ENCODE measurements around the gene PLCH2. TPM values are rescaled to one million over a fixed set of nuclear protein-coding genes. Genes with fewer than 3 reads are reported as not detected.

PLCH2 gene
- total and polyA plus RNA-seq, 10 of the 15 experiments (the other 5 are each of a cell fraction or from before 2014, with no cell fraction given) = 0.03 to 0.73 (median 0.24) TPM; not detected in 3

DNA sequence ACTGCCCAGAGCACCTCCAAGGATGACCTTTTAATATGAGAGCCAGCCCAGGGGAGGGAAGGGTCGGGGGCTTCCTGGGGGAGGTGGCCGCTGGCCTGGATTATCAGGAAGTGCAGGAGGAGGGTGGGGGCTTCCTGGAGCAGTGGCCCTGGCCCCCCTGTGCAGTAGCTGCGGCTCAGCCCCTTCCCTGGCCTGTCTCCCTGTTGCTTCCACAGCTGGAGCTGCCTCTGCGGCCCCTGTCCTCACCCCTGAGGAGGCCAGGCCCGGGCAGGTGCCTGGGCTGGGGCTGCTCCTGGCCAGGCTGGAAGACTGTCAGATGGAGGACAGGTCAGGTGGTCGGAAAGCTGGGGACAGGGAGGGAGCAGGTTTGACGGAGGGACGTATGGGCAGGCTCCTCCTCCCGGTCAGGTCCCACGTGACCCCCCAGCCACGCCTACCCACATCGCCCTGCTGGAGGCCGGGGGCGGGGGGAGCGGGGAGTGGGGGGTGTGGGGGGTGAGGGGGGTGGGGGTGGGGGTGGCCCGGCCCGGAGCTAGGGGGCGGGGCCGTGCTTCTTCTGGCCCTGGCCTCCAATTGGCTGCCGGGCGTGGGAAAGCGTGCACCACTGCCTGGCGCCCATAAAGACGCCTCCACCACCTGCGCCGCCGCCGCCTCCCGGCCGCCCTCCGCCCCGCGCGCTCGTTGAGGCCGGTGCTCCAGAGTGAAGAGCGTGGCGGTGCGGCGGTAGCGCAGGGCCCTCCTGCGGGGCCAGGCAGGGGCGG lies 69.8 kb downstream of the PLCH2 start:
- ATAC-seq (peak; percentile 61), DNase-seq (ENCODE audit: low read depth, low spot score) (peak; percentile 80), FAIRE-seq (peak; percentile 38)
- no peak overlapping the region; the same call in 1 of the 2 replicates for H2AFZ ChIP-seq (ENCODE audit: control insufficient read depth, low read depth, low read length)
- H3K9me3 ChIP-seq (replicated peaks; ENCODE audit: control insufficient read depth, insufficient read depth, low read length) = no peaks in the 10 kb centered on the region
- H4K20me1 ChIP-seq (ENCODE audit: control insufficient read depth, insufficient read depth) = no peaks in the 10 kb centered on the region
- SMC1A ChIA-PET (ENCODE audit: uncharacterized antibody, unreplicated experiment) = interaction anchor here (0.8 to 2.7 kb wide), 6 partner anchors 20 to 133 kb away, joined by 3 to 15 read pairs (median 3); partner anchors contain the start of genes PANK4 and PEX10
- POLR2A ChIA-PET = interaction anchor here (0.6 to 4.9 kb wide), 9 partner anchors 10 to 133 kb away, joined by 3 to 62 read pairs (median 5); partner anchors contain the start of genes PANK4, PEX10, PRXL2B and TNFRSF14
- intact Hi-C loops (cut with micrococcal nuclease; ENCODE audit: unreplicated experiment) (loop anchor here (10.0 kb wide), 1 partner anchor 241 kb away; no protein-coding TSS in a partner anchor), in situ Hi-C loops (cut with MboI) (loop anchor here (5.0 kb wide), 2 partner anchors 36 to 134 kb away; partner anchors contain the start of gene PEX10)
- peak overlapping the region; percentile 99 for H3K4me2 ChIP-seq (ENCODE audit: control insufficient read depth, insufficient read depth)
- H3K79me2 ChIP-seq (ENCODE audit: control insufficient read depth, insufficient read depth, low read length) = peaks cover 5% of the 10 kb centered on the region; the same call in 1 of the 2 replicates
- RAD21 ChIA-PET (ENCODE audit: unreplicated experiment) = interaction anchor here (0.9 to 7.1 kb wide), 8 partner anchors 10 to 152 kb away, joined by 3 to 86 read pairs (median 28); partner anchors contain the start of genes PANK4, PRXL2B and TNFRSF14
- peak overlapping the region; percentile 96 for H3K27ac ChIP-seq (ENCODE audit: control insufficient read depth, insufficient read depth)
- CTCF ChIA-PET = interaction anchor here (0.9 to 4.9 kb wide), 4 partner anchors 15 to 130 kb away, joined by 3 to 37 read pairs (median 18); no protein-coding TSS in a partner anchor
- 2% methylated on average over 36 of the region's 43 CpGs for WGBS (ENCODE audit: insufficient coverage, insufficient replicate concordance, low lambda C conversion rate, missing lambda C conversion rate)
- BruUV-seq (replicated peaks) = no TSS peak
- peaks cover 32% of the 10 kb centered on the region for H3K4me1 ChIP-seq (ENCODE audit: control insufficient read depth, insufficient read depth, low read length)
- no peaks in the 10 kb centered on the region for H3K27me3 ChIP-seq (replicated peaks in 1 of 2; ENCODE audit: control insufficient read depth in 2 of 2, insufficient read depth in 2 of 2, low read length in 1 of 2)
- H3K4me3 ChIP-seq = peak overlapping the region; percentile 82; the same call in 1 of the 2 replicates
- peak overlapping the region; percentile 85; the same call in 1 of the 2 replicates for H3K9ac ChIP-seq (ENCODE audit: control insufficient read depth, insufficient read depth, low read length)
- no peaks in the 10 kb centered on the region for H3K36me3 ChIP-seq (ENCODE audit: control insufficient read depth in 2 of 2, insufficient read depth in 2 of 2, low read length in 1 of 2)
- TF ChIP-seq LARP7 (IDR thresholded peaks at IDR 0.05) = no peak
- TF ChIP-seq, protein P1, sequence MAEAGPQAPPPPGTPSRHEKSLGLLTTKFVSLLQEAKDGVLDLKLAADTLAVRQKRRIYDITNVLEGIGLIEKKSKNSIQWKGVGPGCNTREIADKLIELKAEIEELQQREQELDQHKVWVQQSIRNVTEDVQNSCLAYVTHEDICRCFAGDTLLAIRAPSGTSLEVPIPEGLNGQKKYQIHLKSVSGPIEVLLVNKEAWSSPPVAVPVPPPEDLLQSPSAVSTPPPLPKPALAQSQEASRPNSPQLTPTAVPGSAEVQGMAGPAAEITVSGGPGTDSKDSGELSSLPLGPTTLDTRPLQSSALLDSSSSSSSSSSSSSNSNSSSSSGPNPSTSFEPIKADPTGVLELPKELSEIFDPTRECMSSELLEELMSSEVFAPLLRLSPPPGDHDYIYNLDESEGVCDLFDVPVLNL (IDR thresholded peaks at IDR 0.05; ENCODE audit: low read depth, low read length) = no peak
- no peak for TF ChIP-seq MEF2B (IDR thresholded peaks at IDR 0.05; ENCODE audit: partially characterized antibody, poor library complexity, severe bottlenecking)
- TF ChIP-seq TAF1 (IDR thresholded peaks at IDR 0.05; ENCODE audit: borderline replicate concordance, low read depth, low read length) = peak; percentile 68
- TF ChIP-seq, protein P2, sequence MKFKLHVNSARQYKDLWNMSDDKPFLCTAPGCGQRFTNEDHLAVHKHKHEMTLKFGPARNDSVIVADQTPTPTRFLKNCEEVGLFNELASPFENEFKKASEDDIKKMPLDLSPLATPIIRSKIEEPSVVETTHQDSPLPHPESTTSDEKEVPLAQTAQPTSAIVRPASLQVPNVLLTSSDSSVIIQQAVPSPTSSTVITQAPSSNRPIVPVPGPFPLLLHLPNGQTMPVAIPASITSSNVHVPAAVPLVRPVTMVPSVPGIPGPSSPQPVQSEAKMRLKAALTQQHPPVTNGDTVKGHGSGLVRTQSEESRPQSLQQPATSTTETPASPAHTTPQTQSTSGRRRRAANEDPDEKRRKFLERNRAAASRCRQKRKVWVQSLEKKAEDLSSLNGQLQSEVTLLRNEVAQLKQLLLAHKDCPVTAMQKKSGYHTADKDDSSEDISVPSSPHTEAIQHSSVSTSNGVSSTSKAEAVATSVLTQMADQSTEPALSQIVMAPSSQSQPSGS (IDR thresholded peaks at IDR 0.05; ENCODE audit: low read length) = no peak
- no peak for TF ChIP-seq RFX5 (IDR thresholded peaks at IDR 0.05; ENCODE audit: low read depth, low read length)
- TF ChIP-seq ETV6 (conservative IDR thresholded peaks at IDR 0.05 in 1 of 2, IDR thresholded peaks at IDR 0.05 in 1 of 2; ENCODE audit: borderline replicate concordance in 1 of 2, low read depth in 1 of 2) = no peak
- 0 out of 2 replicates have a peak, but pooled peaks have one; percentile 80 for TF ChIP-seq DPF2 (IDR thresholded peaks at IDR 0.05)
- peak; percentile 89 for TF ChIP-seq POU2F2 (IDR thresholded peaks at IDR 0.05; ENCODE audit: borderline replicate concordance, low read depth, low read length)
- TF ChIP-seq, protein P3, sequence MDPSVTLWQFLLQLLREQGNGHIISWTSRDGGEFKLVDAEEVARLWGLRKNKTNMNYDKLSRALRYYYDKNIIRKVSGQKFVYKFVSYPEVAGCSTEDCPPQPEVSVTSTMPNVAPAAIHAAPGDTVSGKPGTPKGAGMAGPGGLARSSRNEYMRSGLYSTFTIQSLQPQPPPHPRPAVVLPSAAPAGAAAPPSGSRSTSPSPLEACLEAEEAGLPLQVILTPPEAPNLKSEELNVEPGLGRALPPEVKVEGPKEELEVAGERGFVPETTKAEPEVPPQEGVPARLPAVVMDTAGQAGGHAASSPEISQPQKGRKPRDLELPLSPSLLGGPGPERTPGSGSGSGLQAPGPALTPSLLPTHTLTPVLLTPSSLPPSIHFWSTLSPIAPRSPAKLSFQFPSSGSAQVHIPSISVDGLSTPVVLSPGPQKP (IDR thresholded peaks at IDR 0.05; ENCODE audit: low read depth, low read length) = no peak
- TF ChIP-seq ESRRA (IDR thresholded peaks at IDR 0.05; ENCODE audit: low read length) = no peak
- TF ChIP-seq, protein P4, sequence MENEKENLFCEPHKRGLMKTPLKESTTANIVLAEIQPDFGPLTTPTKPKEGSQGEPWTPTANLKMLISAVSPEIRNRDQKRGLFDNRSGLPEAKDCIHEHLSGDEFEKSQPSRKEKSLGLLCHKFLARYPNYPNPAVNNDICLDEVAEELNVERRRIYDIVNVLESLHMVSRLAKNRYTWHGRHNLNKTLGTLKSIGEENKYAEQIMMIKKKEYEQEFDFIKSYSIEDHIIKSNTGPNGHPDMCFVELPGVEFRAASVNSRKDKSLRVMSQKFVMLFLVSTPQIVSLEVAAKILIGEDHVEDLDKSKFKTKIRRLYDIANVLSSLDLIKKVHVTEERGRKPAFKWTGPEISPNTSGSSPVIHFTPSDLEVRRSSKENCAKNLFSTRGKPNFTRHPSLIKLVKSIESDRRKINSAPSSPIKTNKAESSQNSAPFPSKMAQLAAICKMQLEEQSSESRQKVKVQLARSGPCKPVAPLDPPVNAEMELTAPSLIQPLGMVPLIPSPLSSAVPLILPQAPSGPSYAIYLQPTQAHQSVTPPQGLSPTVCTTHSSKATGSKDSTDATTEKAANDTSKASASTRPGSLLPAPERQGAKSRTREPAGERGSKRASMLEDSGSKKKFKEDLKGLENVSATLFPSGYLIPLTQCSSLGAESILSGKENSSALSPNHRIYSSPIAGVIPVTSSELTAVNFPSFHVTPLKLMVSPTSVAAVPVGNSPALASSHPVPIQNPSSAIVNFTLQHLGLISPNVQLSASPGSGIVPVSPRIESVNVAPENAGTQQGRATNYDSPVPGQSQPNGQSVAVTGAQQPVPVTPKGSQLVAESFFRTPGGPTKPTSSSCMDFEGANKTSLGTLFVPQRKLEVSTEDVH (IDR thresholded peaks at IDR 0.05; ENCODE audit: low read depth, partially characterized antibody) = no peak
- TF ChIP-seq, protein P5, sequence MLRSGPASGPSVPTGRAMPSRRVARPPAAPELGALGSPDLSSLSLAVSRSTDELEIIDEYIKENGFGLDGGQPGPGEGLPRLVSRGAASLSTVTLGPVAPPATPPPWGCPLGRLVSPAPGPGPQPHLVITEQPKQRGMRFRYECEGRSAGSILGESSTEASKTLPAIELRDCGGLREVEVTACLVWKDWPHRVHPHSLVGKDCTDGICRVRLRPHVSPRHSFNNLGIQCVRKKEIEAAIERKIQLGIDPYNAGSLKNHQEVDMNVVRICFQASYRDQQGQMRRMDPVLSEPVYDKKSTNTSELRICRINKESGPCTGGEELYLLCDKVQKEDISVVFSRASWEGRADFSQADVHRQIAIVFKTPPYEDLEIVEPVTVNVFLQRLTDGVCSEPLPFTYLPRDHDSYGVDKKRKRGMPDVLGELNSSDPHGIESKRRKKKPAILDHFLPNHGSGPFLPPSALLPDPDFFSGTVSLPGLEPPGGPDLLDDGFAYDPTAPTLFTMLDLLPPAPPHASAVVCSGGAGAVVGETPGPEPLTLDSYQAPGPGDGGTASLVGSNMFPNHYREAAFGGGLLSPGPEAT (IDR thresholded peaks at IDR 0.05; ENCODE audit: low read depth) = no peak

Measured in GM12878 (cell line).